Measurements from ENCODE around the gene GPRC6A. TPM values are rescaled to one million over a fixed set of nuclear protein-coding genes. Genes with fewer than 3 reads are reported as not detected.

The GPRC6A gene
- total RNA-seq, 1 donor from 2014 or later: not detected

DNA sequence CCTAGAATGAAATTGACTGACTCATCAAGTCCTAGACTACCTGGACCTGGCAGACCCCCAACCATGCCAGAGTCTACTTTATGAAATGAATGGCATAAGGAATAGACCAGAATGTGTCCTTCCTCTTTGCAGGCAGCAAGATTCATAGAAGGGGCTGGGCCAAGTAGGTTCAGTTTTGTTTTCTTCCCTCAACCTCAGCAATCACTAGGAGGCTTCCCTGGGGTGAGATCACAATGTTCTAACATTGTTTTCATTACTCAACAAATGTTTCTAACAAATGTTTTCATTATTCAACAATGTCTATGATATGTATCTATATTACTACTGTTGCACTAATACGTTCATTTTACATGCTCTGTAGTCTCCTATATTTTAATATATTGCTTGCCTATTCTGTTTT, 55.0 kb downstream of the GPRC6A start:
- no peak for ATAC-seq

DNA sequence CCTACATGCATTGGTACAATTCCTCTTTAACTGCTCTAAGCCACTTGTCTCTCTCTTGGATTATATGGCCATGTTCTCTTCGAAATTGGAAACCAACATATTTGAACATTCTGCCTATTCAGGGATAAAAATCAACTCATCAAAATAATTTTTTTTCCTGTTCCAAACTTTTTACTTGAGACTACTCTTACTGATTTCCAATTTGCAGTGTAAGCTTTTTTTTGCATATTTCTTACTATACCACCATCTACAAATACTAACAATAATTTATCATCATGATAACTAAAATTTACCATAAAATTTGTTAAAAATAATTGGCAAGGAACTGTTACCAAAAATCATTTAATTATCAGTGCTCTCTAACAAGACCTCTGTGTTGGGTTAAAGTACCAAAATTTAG, 56.4 kb downstream of the GPRC6A start:
- ATAC-seq: no peak

DNA sequence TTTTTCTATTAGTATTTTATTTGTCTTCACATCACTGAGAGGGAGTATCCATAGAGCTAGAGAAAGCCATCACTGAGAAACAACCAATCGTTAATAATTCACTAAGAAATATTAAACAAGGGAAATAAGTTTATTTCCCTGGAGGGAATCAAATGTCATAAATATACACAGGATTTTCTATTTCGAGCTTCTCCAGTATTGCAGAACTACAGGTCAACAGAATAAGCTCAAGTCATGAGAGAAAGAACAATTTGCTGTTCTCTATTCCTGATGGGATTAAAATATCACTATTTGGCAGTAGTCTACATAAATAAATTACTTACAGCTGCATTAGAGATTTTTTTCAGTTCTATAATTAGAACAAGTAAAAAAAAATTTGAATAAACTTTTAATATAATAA, 61.2 kb downstream of the GPRC6A start:
- no peak for ATAC-seq

DNA sequence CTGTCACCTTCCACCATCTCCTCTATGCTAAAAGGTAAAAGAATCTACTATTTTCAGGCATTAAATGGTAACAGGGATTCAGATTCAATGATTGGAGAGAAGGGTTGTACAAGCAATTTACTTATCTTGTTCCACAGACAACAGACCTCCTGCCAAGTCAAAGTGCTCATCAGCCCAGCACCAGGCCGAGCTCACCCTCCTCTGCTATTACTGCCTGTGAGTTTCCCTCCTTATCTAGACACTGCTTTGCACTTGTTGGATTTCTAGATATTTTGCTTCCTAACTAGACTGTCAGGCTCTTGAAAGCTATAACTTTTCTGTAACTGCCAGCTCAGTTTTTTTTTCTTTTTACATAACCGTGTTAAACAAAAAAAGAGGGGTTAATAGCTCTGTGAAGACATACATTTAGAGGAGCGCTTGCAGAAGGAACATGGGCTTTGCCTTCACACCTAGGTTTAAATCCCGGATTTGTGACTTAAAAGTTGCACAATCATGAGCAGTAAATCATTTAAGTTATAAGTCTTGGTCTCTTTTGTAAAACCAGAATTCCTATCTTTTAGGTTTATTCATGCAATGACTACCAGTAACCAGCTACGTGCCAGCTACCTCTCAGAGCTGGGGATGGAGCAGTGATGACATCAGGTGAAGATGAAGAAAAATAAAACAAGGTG, 62.2 kb downstream of the GPRC6A start:
- ATAC-seq: no peak

DNA sequence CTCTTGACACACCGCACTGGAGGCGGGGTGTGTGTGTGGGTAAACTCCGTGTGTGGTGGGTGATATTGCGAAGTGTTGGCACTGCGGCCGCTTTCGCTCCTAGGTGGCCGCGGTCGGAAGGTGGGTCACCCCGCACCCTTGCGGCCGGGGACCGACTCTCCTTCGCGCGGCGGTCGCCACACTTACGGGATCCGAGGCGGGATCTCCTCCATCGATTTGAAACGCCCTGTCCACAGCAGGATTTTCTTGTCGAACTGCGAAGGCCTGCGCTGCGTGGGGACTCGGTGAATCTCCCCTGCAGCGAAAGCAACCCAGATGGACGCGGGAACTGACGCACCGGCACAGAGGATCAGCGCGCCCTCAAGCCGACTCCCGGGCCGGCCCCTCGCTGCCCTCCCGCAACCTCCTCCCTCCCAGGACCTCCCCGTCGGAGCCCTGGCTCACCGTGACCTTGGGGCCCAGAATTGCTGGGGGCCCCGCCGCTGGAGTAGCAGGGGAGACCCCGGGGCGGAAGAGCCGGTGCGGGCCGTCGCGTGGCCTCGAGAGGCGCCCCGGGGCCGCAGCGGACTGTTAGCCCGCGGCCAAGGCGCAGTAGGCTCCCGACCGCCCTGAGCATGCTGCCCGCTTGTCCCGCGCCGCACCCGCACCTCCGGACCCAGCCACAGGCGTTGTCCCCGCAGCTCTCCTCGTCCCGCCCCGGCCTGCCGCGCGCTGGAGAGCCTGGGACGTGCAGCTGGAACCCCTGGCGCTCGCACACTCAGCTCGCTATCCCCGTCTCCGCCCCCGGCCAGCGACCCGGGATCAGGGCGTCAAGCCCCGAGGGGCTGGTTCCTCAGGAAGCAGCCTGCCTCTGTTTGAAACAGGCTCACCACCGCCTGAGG, 63.7 kb downstream of the GPRC6A start, which contains the start of gene FAM162B:
TSS of gene FAM162B (minus strand) at position 759 of the 881 bp plus-strand sequence. CDS start at position 616, 143 bp downstream.
- peak; percentile 31 for ATAC-seq

DNA sequence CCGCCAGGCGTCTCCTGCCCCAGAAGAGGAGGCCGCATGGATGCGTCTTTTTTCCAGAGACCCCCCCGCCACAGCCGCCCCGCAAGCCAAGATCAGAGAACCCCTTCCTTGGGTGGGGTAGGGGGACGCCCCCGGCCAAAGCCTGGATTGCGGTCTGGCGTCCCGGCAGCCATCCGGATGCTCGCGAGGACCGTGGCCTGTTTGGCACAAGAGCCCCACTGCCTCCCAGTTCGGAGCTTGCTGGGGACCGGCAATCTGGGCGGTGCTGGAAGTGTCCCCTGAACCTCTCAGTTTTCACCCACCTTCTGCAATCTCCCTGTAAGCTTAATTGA, 64.3 kb downstream of the GPRC6A start:
- ATAC-seq: no peak

DNA sequence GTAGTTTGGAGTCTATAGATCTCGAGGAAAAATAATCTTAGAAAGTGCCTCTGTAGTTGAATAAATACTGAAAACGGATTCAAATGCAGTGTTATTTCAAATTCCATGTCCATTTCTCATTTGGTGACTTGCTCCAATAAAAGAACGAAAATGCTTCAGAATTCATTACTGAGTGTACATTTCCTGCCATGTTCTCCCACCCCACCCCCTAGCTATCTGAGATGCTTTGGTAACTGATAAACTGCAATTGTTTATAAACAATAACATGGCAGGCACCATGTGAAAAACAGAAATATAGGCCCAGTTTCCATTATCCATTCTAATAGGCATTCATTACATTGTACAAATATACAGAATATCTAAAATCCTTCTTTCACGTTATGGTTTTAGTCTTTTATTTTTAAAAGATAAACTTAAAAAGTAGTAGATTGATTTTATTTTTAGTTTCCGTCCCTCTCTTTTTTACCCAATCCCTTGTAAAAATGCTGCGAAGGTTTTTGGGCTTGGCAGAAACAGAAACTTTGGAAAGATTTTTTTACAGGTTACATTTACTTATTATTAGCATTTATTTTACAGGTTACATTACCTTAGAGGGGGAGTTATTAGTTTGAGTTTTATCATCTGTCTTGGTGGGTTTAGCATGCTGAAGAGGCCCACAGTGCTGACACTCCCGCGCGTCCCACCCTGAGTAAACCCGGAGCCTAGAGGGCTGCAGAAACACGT, 64.8 kb downstream of the GPRC6A start:
- ATAC-seq: no peak

DNA sequence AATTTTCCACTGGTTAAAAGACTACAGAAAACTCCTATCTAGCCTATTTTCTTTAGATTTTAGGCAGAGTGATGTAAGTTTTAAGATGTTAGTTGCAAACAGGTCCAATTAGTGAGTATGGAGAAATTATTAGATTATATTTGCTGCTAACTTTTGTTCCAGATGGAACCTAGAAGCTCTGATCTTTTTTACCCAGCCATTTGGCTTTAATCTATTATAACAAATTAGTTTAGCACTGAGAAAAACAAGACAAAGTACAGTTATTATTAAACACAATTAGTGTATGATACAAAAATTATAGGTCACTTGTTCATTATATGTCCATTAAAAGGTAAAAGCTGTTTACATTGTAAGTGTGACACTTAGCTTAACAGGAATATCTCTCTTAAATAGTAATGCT, 65.8 kb downstream of the GPRC6A start:
- ATAC-seq: no peak

DNA sequence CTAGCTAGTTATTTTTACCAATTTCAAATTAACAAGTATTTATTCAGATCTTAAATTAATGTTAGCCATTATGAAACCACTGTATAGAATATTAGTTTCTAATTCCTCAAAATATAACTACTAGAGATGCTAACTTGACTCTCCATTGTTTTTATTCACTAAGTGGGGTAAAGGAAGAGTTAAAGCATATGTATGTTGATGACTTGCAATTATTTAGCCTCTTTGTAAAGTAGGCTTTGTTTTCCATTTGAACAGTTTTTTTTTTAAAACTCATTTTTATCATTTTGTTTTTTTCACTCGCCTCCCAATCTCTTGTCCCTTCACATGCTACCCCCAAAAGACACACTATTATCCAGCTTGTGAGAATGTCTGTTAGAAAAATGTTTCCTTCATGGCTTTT, 66.6 kb downstream of the GPRC6A start:
- ATAC-seq: no peak

DNA sequence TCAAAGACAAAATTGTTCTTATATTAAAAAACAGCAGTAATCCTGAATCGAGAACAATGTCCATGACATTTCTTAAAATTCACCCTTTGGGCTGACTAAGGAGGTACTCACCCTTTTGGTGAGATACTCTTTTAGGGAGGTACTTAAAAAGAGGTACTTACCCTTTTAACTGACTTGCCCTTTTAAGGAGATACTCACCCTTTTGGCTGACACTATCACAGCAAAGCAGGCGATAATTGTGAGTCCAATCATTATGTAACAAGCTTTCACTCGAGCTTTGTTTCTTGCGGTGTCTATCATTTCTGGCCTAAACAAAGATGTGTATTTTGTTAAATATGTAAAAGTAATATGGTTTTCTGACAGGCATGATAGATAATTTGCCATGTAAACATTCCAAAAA, 67.1 kb downstream of the GPRC6A start:
- no peak for ATAC-seq

DNA sequence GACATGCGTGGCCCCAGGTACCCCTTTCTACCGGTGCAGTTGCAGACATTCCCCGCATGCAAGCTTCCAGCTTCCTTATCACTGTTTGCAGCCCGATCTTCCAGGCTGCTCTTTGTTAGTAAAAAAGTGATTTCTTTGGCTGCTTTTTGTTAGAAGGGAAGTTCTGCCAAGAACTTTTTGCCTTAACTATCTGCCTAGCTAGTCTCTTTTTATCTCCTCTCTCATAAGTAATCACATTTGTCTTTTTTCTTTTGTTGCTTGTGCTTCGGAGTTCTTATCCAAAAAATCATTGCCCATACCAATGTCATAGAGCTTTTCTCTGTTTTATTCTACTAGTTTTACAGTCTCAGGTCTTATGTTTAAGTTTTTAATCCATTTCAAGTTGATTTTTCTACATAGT, 83.7 kb downstream of the GPRC6A start:
- no peak for ATAC-seq

Other genes with a start within 250 kb of the GPRC6A start
- not detected for gene RSPH4A, start 212.6 kb downstream of the GPRC6A start, total RNA-seq
- gene ZUP1, start 160.3 kb downstream of the GPRC6A start, total RNA-seq: 10.0 TPM
- gene KPNA5, start 147.9 kb downstream of the GPRC6A start, total RNA-seq: 5.7 TPM
- 0.92 TPM for gene FAM162B, start 63.4 kb downstream of the GPRC6A start, total RNA-seq
- not detected for gene RFX6, start 48.2 kb upstream of the GPRC6A start, total RNA-seq

Data from esophagus mucosa (tissue), 1 donor.